ENCODE results near the gene CKMT2.

- TF ChIP-seq CTCF (IDR thresholded peaks at IDR 0.05) (no peak), SMAD4 (CRISPR knock-in tag; IDR thresholded peaks at IDR 0.05) (no peak), NR2C2 (CRISPR knock-in tag; IDR thresholded peaks at IDR 0.05) (no peak)
Observed at GRCh38 chr5:81230416-81230815, 2.7 kb upstream of the CKMT2 start.

Measured in WTC11 (cell line).